Common myeloid progenitor, CD34-positive (primary cell): ENCODE results near the gene CYTH3.

ENCODE experiments used
- CTCF ChIA-PET: fragments of 350-600 bp; sonication (Branson Sonifier 250); formaldehyde crosslinking; loops from one replicate; lab custom pipeline; 2021; ENCODE audit warnings: antibody characterized with exemption; lab: Charles Lee
- POLR2A ChIA-PET: fragments of 350-600 bp; sonication (Branson Sonifier 250); formaldehyde crosslinking; loops from one replicate; lab custom pipeline; 2021; ENCODE audit warnings: antibody characterized with exemption; lab: Charles Lee
- DNase-seq, 3 donors: peaks; one replicate each; pipeline versions ENCODE4 v3.0.0 to v3.0.0-alpha.2; 2013
- H3K27ac ChIP-seq, 2 experiments: 1 replicate in 1 of 2; 2 replicates in 1 of 2; pipeline ENCODE4 v1.7.0; 2013; ENCODE audit warnings: inconsistent platforms in 2 of 2, low read length in 2 of 2, mild to moderate bottlenecking in 2 of 2, low read depth in 1 of 2, moderate library complexity in 1 of 2; ENCODE audit not compliant: severe bottlenecking in 2 of 2, insufficient read depth in 1 of 2, poor library complexity in 1 of 2
- H3K27me3 ChIP-seq, 5 experiments: replicated peaks in 2 of 5; 1 replicate in 3 of 5; 2 replicates in 2 of 5; pipeline versions ENCODE4 v1.6.1 to v1.7.0; 2013; ENCODE audit warnings: low read length in 4 of 5, mild to moderate bottlenecking in 2 of 5, moderate library complexity in 2 of 5, inconsistent platforms in 1 of 5; ENCODE audit not compliant: insufficient read depth in 5 of 5, control insufficient read depth in 4 of 5
- H3K36me3 ChIP-seq, 4 experiments: 1 replicate in 2 of 4; 2 replicates in 2 of 4; pipeline versions ENCODE4 v1.6.1 to v1.7.0; 2013; ENCODE audit warnings: low read length in 3 of 4, control low read depth in 1 of 4, mild to moderate bottlenecking in 1 of 4; ENCODE audit not compliant: control insufficient read depth in 4 of 4, insufficient read depth in 4 of 4
- H3K4me1 ChIP-seq, 4 experiments: 1 replicate in 3 of 4; 2 replicates in 1 of 4; pipeline versions ENCODE4 v1.6.1 to v1.7.1; 2013; ENCODE audit warnings: low read length in 3 of 4, mild to moderate bottlenecking in 3 of 4, control low read depth in 1 of 4, inconsistent platforms in 1 of 4, moderate library complexity in 1 of 4; ENCODE audit not compliant: control insufficient read depth in 4 of 4, insufficient read depth in 4 of 4; ENCODE audit errors: control extremely low read depth in 1 of 4
- H3K4me3 ChIP-seq, 7 experiments: 1 replicate in 4 of 7; 2 replicates in 3 of 7; pipeline versions ENCODE4 v1.5.1 to v1.7.0; 2013; ENCODE audit warnings: mild to moderate bottlenecking in 7 of 7, low read length in 6 of 7, moderate library complexity in 6 of 7, inconsistent platforms in 2 of 7, low read depth in 2 of 7, control low read depth in 1 of 7; ENCODE audit not compliant: insufficient read depth in 4 of 7, control insufficient read depth in 1 of 7; ENCODE audit errors: extremely low read depth in 1 of 7
- H3K9me3 ChIP-seq, 5 experiments: 1 replicate in 4 of 5; 2 replicates in 1 of 5; pipeline versions ENCODE4 v1.6.1 to v1.7.1; 2013; ENCODE audit warnings: low read length in 4 of 5, mild to moderate bottlenecking in 2 of 5, inconsistent platforms in 1 of 5, low read depth in 1 of 5, moderate library complexity in 1 of 5; ENCODE audit not compliant: control insufficient read depth in 4 of 5, insufficient read depth in 2 of 5; ENCODE audit errors: control extremely low read depth in 1 of 5
- WGBS: methylation state at CpG from one replicate; pipeline ENCODE4 v1.1.5; 2013; ENCODE audit not compliant: insufficient coverage; 5-methylcytosine and 5-hydroxymethylcytosine counted together

Gene CYTH3

GRCh38 chr7:6268023-6268900 is 4.2 kb downstream of the CYTH3 start:
- H3K4me1 ChIP-seq = peaks cover 8 to 23% (median 20%) of the 10 kb centered on the region in 4 experiments
- no peaks in the 10 kb centered on the region for H3K36me3 ChIP-seq
- ChIA-PET CTCF (interaction anchor here (1.1 to 3.8 kb wide), 5 partner anchors 8 to 64 kb away, joined by 3 to 18 read pairs (median 3); no protein-coding TSS in a partner anchor), POLR2A (no interaction called here)
- no peaks in the 10 kb centered on the region for H3K27me3 ChIP-seq
- H3K9me3 ChIP-seq = no peaks in the 10 kb centered on the region
- H3K4me3 ChIP-seq = no peak overlapping the region
- H3K27ac ChIP-seq = no peak overlapping the region
- 82% methylated on average over 11 of the region's 18 CpGs for WGBS
- DNase-seq = no peak

GRCh38 chr7:6266699-6267098 is 5.7 kb downstream of the CYTH3 start:
- H3K27ac ChIP-seq = no peak overlapping the region
- WGBS = 99% methylated on average over 7 of the region's 7 CpGs

GRCh38 chr7:6262221-6262620 is 10.2 kb downstream of the CYTH3 start:
- Histone ChIP-seq H3K27me3 (no peaks in the 10 kb centered on the region), H3K9me3 (no peaks in the 10 kb centered on the region), H3K27ac (no peak overlapping the region), H3K4me1 (peaks cover 15 to 31% (median 20%) of the 10 kb centered on the region in 4 experiments), H3K36me3 (no peaks in the 10 kb centered on the region), H3K4me3 (no peak overlapping the region)
- CTCF ChIA-PET = interaction anchor here (0.9 to 1.7 kb wide), 6 partner anchors 9 to 102 kb away, joined by 3 to 6 read pairs (median 4); no protein-coding TSS in a partner anchor
- DNase-seq = no peak
- POLR2A ChIA-PET = interaction anchor here (0.6 kb wide), 1 partner anchor 474 kb away, joined by 4 read pairs; no protein-coding TSS in a partner anchor

More at GRCh38 chr7:6266699-6267098, 5.7 kb downstream of the CYTH3 start:
- Histone ChIP-seq H3K4me3 (no peak overlapping the region), H3K4me1 (peaks cover 11 to 21% (median 15%) of the 10 kb centered on the region in 4 experiments), H3K27me3 (no peaks in the 10 kb centered on the region), H3K9me3 (no peaks in the 10 kb centered on the region), H3K36me3 (no peaks in the 10 kb centered on the region)
- DNase-seq = no peak
- CTCF ChIA-PET = interaction anchor here (0.5 to 1.8 kb wide), 4 partner anchors 10 to 86 kb away, joined by 3 to 6 read pairs (median 3); no protein-coding TSS in a partner anchor
- POLR2A ChIA-PET = no interaction called here

GRCh38 chr7:6261699-6262098 is 10.7 kb downstream of the CYTH3 start:
- Histone ChIP-seq H3K4me3 (no peak overlapping the region), H3K36me3 (no peaks in the 10 kb centered on the region), H3K9me3 (no peaks in the 10 kb centered on the region), H3K27ac (no peak overlapping the region), H3K4me1 (peaks cover 18 to 37% (median 25%) of the 10 kb centered on the region in 4 experiments), H3K27me3 (no peaks in the 10 kb centered on the region)
- DNase-seq = no peak
- ChIA-PET POLR2A (interaction anchor here (0.6 kb wide), 1 partner anchor 474 kb away, joined by 4 read pairs; no protein-coding TSS in a partner anchor), CTCF (interaction anchor here (0.9 to 2.0 kb wide), 6 partner anchors 9 to 102 kb away, joined by 3 to 18 read pairs (median 4); no protein-coding TSS in a partner anchor)
- 100% methylated on average over 1 of the region's 2 CpGs for WGBS

- Histone ChIP-seq H3K4me1 (peaks cover 24 to 45% (median 34%) of the 10 kb centered on the region in 4 experiments), H3K27ac (no peak overlapping the region), H3K36me3 (no peaks in the 10 kb centered on the region), H3K4me3 (no peak overlapping the region), H3K27me3 (no peaks in the 10 kb centered on the region), H3K9me3 (no peaks in the 10 kb centered on the region)
- WGBS = 94% methylated on average over 5 of the region's 6 CpGs
- ChIA-PET CTCF (interaction anchor here (1.2 to 2.0 kb wide), 4 partner anchors 10 to 63 kb away, joined by 3 to 18 read pairs (median 5); no protein-coding TSS in a partner anchor), POLR2A (interaction anchor here (0.8 kb wide), 1 partner anchor 9 kb away, joined by 3 read pairs; no protein-coding TSS in a partner anchor)
- DNase-seq = no peak
Observed at GRCh38 chr7:6260291-6261187, 11.9 kb downstream of the CYTH3 start.

GRCh38 chr7:6259257-6259656 is 13.2 kb downstream of the CYTH3 start:
- Histone ChIP-seq H3K27ac (peak overlapping the region in 1 of 2 experiments; percentile 62), H3K27me3 (no peaks in the 10 kb centered on the region), H3K9me3 (no peaks in the 10 kb centered on the region), H3K4me3 (peak overlapping the region in 1 of 7 experiments; percentile 19), H3K36me3 (no peaks in the 10 kb centered on the region), H3K4me1 (peaks cover 24 to 45% (median 34%) of the 10 kb centered on the region in 4 experiments)
- CTCF ChIA-PET = interaction anchor here (1.0 to 2.3 kb wide), 2 partner anchors 12 to 21 kb away, joined by 4 to 6 read pairs; no protein-coding TSS in a partner anchor
- DNase-seq = no peak
- POLR2A ChIA-PET = no interaction called here
- WGBS = no CpG with 5 or more reads among the region's 3 CpGs
